AG08395 (cell line): ENCODE data around the gene PLEKHM3.

Source experiments
- DNase-seq: peaks from one replicate; pipeline ENCODE4 v3.0.0; 2012; ENCODE audit warnings: mixed read lengths, low spot score

Gene PLEKHM3

GRCh38 chr2:207849443-207849842, 175.9 kb downstream of the PLEKHM3 start:
- no peak for DNase-seq

DNA sequence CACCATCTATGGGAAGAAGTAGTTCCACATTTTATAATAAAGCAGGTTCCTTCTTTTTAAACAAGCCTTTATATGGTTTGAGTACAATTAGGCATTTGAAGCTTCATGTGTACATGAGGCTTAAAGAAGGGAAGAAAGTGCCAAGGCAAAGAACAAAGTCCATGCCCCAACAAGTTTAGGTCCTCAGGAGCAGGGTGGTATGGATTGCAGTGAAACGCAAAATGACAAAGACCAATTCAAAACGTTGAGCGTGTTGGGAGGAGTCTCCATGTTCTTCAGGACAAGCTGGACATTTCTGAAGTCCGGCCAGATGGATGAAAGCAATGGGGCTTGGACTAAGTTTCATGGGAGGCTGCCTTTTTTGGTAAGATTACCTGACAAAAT, 176.8 kb downstream of the PLEKHM3 start:
- no peak for DNase-seq

DNA sequence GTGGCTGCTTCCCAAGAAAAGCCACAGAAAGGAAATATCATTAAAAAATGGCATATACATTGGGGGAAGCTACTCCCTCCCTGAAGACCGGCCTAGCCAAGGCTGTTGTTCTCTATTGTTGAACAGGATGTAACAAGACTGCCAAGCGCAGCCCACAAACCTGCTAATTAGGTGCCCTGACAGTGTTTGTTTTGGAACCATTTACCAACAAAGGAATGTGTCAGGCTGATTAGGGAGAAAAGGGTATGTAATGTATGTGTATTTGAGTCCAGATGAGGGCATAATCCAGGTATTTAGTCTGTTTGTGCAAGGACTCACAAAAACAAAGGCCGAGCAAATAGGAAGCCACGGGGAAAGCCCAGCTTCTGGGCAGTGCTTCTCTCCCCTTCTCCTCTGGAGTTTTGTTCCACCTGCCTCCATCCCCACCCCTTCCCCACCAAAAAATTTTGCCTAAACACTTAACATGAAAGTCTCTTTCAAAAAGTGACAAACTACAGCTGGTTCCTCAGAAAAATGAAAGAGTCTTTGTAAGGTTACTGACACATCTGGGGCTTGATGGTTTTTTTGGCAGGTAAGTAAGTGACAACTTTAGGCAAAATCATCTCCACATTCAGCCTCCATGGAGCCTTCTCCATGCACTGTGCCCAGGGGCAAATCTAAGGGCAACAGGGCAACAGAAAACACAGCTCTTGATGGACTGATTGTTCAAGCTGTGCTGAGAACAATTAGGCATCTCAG, 177.4 kb downstream of the PLEKHM3 start:
- DNase-seq, result no peak

DNA sequence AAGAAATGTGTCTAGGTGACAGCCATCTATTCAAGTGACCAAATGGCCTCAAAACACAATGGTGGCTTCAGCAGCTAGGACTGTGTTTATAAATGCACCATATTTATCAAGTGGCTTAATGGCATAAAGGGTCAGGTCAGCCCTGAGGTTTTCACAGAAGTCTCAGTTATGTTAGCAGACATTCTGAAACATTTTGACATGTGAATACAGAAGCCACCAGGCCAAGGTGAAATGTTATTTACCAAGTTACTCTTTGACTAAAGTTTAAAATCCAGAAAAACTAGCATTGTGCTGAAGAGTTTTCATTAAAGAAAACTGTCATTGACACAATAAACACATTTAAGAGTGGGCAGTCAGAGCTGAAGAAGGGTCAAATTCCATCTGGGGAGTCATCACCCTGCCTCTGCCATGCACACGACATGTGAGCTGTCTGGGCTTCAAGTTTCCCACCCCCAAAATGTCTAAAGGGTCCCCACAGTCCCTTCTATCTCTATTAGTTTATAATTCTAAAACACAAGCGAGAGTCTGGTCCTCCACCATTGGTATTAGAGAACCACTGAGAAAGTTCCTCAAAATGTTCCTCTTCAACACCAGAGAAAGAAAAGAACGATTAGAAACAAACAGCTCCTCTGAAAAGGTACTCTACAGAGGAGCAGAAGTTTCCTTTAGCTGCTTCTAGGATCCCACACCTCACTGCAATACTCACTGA, 178.1 kb downstream of the PLEKHM3 start:
- no peak for DNase-seq

DNA sequence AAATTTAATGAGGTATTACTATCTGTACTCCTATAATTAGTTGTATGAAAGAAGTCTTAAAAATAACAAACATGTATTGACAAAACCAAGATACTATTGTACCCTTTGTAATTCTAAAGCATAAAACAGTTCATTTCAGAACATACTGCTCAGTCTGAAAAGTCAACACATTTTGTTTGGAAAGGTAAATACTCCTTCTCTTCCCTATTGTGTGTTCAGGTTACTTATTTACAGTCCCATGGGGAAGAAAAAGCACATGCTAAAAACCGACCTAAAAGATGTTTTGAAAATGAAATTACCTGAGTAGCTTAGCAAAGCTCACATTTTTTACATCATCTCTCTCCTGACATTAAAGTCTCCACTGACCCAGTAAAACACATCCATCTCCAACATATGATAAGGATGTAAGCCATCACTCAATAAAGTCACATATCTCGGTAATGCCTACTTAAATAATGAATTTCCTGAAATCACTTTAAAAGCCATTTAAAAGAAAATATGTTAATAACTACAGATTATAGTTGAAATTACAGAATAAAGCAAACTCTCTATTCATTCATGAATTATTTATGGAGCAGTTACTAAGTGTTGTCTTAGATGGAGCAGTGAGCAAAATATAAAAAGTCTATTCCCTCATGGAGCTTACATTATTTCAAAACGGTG, 180.0 kb downstream of the PLEKHM3 start:
- DNase-seq, result no peak

- no peak for DNase-seq
Observed at GRCh38 chr2:207844648-207845047, 180.7 kb downstream of the PLEKHM3 start.

- DNase-seq, result no peak
Observed at GRCh38 chr2:207840101-207840500, 185.2 kb downstream of the PLEKHM3 start.

DNA sequence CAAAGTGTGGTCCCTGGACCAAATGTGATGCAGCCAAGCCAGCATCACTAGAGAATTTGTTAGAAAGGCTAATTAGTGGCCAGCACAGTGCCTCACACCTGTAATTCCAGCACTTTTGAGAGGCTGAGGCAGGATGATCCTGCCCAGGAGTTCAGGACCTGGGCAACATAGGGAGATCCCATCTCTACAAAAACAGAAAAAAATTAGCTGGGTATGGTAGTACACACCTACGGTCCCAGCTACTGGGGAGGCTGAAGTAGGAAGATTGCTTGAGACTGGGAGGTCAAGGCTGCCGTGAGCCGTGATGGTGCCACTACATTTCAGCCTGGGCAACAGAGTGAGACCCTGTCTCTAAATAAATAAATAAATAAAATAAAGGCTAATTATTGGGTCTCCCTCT, 185.8 kb downstream of the PLEKHM3 start:
- no peak for DNase-seq

- no peak for DNase-seq
Observed at GRCh38 chr2:207839028-207839427, 186.3 kb downstream of the PLEKHM3 start.

GRCh38 chr2:207836521-207837133, 188.7 kb downstream of the PLEKHM3 start:
- peak; percentile 26 for DNase-seq

- DNase-seq, result no peak
Observed at GRCh38 chr2:207835805-207836204, 189.5 kb downstream of the PLEKHM3 start.

- DNase-seq, result no peak
Observed at GRCh38 chr2:207833251-207833751, 192.0 kb downstream of the PLEKHM3 start.

- no peak for DNase-seq
Observed at GRCh38 chr2:207831584-207832248, 193.6 kb downstream of the PLEKHM3 start.

- no peak for DNase-seq
Observed at GRCh38 chr2:207830778-207831438, 194.4 kb downstream of the PLEKHM3 start.

- DNase-seq, result no peak
Observed at GRCh38 chr2:207828361-207829057, 196.8 kb downstream of the PLEKHM3 start.

- DNase-seq, result no peak
Observed at GRCh38 chr2:207825978-207826377, 199.3 kb downstream of the PLEKHM3 start.

DNA sequence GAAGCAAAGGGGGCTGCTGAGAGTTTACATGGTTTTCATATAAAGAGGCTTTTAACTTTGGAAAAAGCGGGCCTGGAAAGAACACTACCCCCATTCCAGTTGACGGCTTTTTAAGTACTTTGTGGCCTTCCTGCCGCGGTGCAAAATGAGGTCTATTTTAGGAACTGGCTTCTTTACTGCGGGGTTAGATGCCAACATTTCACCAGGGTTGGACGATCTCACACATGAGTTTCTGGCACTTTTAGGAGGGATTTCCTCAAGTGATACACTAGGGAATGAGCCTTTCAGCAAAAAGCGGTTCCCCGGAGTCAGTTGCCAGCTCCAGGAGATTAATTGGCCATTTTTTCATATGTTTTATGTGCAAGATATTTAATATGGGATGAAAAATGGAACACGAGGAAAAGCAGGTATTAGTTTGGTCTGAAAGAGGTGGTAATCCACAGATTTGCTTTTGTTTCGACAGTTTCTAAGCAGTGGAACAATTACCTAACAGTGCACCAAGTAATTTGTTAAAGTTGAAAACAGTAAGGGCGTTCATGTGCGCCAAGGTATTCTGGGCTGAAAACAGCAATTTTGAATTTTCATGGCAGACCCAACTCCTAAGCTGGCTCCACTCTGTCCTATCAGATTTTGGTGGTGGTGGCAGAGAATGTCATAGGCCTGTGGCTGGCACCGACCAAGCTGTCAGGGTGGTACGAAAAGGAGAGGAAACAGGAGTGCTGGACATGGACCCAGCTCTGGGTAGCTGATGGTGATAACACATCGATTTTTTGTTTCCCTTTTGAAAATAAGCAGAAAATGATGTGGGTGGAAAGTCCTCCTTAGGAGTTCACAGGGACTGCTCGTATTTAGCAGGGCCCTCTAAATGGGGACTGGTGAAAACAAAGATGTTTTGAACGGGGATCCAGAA, 200.0 kb downstream of the PLEKHM3 start:
- no peak for DNase-seq

DNA sequence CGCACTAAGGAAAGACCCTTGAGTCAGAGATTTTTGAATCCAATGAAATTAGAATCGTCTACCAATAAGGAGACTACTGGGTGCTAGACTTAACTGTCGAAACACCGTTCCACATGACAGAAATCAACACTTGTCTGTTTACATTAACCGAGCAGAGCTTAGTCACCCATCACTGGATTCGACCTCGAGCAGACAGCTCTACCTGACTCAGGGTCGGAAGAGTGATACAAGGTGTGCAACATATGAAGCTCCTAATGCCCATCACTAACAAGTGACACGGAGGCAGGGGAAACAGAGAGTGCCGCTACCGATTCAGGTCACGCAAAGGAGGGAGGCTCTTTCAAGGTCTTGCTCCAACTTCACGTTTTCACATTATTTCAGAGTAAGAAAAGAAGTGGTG, 201.5 kb downstream of the PLEKHM3 start:
- no peak for DNase-seq
